Measurements from ENCODE around the gene TAOK1.

DNA sequence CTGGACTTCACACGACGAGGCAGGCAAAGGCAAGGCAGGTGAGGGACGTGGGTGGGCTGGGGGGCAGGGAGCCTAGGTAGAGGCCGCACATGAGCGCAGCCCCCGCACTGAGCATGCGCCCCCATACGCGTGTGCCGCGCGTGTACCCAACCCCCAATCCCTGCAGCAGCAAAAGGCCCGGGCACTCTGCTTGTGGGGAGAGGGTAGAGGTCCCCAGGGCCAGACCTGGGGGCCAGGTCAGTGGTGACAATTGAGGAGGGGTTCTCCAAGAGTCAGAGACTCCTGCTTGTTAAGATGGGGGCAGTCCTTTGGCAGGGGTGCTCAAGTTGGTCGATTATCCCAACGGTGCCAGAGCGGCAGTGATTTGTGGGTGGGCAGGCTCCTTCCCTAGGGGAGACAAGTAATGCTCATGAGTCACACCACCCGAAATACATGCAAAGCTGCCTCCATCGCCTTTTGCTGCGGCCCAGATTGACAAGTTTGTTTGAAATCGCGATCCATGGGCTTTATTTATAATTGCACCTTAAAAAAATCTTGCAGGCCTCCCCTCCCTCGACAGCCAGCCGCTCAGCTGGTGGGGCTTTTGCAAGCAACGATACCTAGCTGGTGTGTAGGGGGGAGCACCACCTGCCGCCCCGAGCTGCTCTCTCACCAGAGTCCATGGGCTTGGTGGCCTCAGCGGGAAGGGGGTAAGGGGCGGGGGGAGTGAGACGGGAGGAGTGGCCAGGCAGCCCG is 200.4 kb downstream of the TAOK1 start:
- TF ChIP-seq MYNN (tag by site-specific recombination; IDR thresholded peaks at IDR 0.05; ENCODE audit: borderline replicate concordance) (no peak), ZNF701 (tag by site-specific recombination; IDR thresholded peaks at IDR 0.05) (no peak), ZNF610 (tag by site-specific recombination; IDR thresholded peaks at IDR 0.05; ENCODE audit: borderline replicate concordance) (no peak), ZNF140 (tag by site-specific recombination; IDR thresholded peaks at IDR 0.05) (no peak), HOXA7 (CRISPR knock-in tag; IDR thresholded peaks at IDR 0.05; ENCODE audit: borderline replicate concordance) (no peak)
- TF ChIP-seq, protein P1, sequence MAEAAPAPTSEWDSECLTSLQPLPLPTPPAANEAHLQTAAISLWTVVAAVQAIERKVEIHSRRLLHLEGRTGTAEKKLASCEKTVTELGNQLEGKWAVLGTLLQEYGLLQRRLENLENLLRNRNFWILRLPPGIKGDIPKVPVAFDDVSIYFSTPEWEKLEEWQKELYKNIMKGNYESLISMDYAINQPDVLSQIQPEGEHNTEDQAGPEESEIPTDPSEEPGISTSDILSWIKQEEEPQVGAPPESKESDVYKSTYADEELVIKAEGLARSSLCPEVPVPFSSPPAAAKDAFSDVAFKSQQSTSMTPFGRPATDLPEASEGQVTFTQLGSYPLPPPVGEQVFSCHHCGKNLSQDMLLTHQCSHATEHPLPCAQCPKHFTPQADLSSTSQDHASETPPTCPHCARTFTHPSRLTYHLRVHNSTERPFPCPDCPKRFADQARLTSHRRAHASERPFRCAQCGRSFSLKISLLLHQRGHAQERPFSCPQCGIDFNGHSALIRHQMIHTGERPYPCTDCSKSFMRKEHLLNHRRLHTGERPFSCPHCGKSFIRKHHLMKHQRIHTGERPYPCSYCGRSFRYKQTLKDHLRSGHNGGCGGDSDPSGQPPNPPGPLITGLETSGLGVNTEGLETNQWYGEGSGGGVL (tag by site-specific recombination; IDR thresholded peaks at IDR 0.05) = peak; percentile 44; the same call in 1 of the 2 replicates
- TF ChIP-seq, protein P2, sequence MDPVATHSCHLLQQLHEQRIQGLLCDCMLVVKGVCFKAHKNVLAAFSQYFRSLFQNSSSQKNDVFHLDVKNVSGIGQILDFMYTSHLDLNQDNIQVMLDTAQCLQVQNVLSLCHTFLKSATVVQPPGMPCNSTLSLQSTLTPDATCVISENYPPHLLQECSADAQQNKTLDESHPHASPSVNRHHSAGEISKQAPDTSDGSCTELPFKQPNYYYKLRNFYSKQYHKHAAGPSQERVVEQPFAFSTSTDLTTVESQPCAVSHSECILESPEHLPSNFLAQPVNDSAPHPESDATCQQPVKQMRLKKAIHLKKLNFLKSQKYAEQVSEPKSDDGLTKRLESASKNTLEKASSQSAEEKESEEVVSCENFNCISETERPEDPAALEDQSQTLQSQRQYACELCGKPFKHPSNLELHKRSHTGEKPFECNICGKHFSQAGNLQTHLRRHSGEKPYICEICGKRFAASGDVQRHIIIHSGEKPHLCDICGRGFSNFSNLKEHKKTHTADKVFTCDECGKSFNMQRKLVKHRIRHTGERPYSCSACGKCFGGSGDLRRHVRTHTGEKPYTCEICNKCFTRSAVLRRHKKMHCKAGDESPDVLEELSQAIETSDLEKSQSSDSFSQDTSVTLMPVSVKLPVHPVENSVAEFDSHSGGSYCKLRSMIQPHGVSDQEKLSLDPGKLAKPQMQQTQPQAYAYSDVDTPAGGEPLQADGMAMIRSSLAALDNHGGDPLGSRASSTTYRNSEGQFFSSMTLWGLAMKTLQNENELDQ (tag by site-specific recombination; IDR thresholded peaks at IDR 0.05; ENCODE audit: low read depth) = no peak
- TF ChIP-seq, protein P3, sequence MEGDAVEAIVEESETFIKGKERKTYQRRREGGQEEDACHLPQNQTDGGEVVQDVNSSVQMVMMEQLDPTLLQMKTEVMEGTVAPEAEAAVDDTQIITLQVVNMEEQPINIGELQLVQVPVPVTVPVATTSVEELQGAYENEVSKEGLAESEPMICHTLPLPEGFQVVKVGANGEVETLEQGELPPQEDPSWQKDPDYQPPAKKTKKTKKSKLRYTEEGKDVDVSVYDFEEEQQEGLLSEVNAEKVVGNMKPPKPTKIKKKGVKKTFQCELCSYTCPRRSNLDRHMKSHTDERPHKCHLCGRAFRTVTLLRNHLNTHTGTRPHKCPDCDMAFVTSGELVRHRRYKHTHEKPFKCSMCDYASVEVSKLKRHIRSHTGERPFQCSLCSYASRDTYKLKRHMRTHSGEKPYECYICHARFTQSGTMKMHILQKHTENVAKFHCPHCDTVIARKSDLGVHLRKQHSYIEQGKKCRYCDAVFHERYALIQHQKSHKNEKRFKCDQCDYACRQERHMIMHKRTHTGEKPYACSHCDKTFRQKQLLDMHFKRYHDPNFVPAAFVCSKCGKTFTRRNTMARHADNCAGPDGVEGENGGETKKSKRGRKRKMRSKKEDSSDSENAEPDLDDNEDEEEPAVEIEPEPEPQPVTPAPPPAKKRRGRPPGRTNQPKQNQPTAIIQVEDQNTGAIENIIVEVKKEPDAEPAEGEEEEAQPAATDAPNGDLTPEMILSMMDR (tag by site-specific recombination; IDR thresholded peaks at IDR 0.05) = no peak
- TF ChIP-seq, protein P4, sequence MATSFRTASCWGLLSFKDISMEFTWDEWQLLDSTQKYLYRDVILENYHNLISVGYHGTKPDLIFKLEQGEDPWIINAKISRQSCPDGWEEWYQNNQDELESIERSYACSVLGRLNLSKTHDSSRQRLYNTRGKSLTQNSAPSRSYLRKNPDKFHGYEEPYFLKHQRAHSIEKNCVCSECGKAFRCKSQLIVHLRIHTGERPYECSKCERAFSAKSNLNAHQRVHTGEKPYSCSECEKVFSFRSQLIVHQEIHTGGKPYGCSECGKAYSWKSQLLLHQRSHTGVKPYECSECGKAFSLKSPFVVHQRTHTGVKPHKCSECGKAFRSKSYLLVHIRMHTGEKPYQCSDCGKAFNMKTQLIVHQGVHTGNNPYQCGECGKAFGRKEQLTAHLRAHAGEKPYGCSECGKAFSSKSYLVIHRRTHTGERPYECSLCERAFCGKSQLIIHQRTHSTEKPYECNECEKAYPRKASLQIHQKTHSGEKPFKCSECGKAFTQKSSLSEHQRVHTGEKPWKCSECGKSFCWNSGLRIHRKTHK (tag by site-specific recombination; IDR thresholded peaks at IDR 0.05) = no peak
- TF ChIP-seq, protein P5, sequence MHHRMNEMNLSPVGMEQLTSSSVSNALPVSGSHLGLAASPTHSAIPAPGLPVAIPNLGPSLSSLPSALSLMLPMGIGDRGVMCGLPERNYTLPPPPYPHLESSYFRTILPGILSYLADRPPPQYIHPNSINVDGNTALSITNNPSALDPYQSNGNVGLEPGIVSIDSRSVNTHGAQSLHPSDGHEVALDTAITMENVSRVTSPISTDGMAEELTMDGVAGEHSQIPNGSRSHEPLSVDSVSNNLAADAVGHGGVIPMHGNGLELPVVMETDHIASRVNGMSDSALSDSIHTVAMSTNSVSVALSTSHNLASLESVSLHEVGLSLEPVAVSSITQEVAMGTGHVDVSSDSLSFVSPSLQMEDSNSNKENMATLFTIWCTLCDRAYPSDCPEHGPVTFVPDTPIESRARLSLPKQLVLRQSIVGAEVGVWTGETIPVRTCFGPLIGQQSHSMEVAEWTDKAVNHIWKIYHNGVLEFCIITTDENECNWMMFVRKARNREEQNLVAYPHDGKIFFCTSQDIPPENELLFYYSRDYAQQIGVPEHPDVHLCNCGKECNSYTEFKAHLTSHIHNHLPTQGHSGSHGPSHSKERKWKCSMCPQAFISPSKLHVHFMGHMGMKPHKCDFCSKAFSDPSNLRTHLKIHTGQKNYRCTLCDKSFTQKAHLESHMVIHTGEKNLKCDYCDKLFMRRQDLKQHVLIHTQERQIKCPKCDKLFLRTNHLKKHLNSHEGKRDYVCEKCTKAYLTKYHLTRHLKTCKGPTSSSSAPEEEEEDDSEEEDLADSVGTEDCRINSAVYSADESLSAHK (tag by site-specific recombination; IDR thresholded peaks at IDR 0.05) = no peak

All from HEK293 (cell line).